ENCODE data around the gene DLX1.

- TF ChIP-seq CTCF (IDR thresholded peaks at IDR 0.05) (no peak), POLR2A (IDR thresholded peaks at IDR 0.05) (no peak)
Measured at GRCh38 chr2:172048508-172049503, 36.5 kb upstream of the DLX1 start.

Measured in breast epithelium (tissue), 3 donors.